Skeletal muscle tissue (tissue), 4 donors: ENCODE measurements around the gene IL17B. TPM values are rescaled to one million over a fixed set of nuclear protein-coding genes. Genes with fewer than 3 reads are reported as not detected.
A peak's percentile ranks its signal among the peaks of the same experiment; 100 is the strongest.

Source experiments
- H3K27ac ChIP-seq: one replicate; pipeline ENCODE4 v1.7.0; 2013; ENCODE audit warnings: mild to moderate bottlenecking, low read depth, low read length, inconsistent platforms
- H3K27me3 ChIP-seq, 3 donors: one replicate each; pipeline ENCODE4 v1.7.0; 2013; ENCODE audit warnings: low read length in 3 of 3; ENCODE audit not compliant: control insufficient read depth in 3 of 3, insufficient read depth in 3 of 3
- H3K36me3 ChIP-seq, 3 donors: one replicate each; pipeline ENCODE4 v1.7.0; 2013; ENCODE audit warnings: low read length in 3 of 3; ENCODE audit not compliant: control insufficient read depth in 3 of 3, insufficient read depth in 3 of 3
- H3K4me1 ChIP-seq, 3 donors: one replicate each; pipeline ENCODE4 v1.7.0; 2013; ENCODE audit warnings: low read length in 3 of 3, mild to moderate bottlenecking in 3 of 3; ENCODE audit not compliant: control insufficient read depth in 3 of 3, insufficient read depth in 3 of 3
- H3K4me3 ChIP-seq, 3 donors: one replicate each; pipeline ENCODE4 v1.7.0; 2013; ENCODE audit warnings: low read length in 3 of 3
- H3K9ac ChIP-seq, 3 donors: one replicate each; pipeline ENCODE4 v1.7.0; 2013; ENCODE audit warnings: low read length in 3 of 3, mild to moderate bottlenecking in 3 of 3, moderate library complexity in 2 of 3, low read depth in 1 of 3
- H3K9me3 ChIP-seq, 3 donors: one replicate each; pipeline ENCODE4 v1.7.0; 2013; ENCODE audit warnings: low read length in 3 of 3; ENCODE audit not compliant: control insufficient read depth in 3 of 3
- total RNA-seq: library from RNA; depleted of rRNA; stranded (reverse); fragments of >200 nt; gene quantifications from one replicate; pipeline ENCODE4 v1.2.3, GENCODE V29; 2014
- donor health status: Osteomylitis.

The IL17B gene
- total RNA-seq, 1 donor from 2014 or later = 247 TPM

GRCh38 chr5:149328177-149328576 lies 50.9 kb downstream of the IL17B start:
- no peak overlapping the region for H3K9ac ChIP-seq

GRCh38 chr5:149326611-149327010 lies 52.5 kb downstream of the IL17B start:
- no peak overlapping the region for H3K4me3 ChIP-seq
- no peak overlapping the region for H3K9ac ChIP-seq
- H3K27ac ChIP-seq = no peak overlapping the region
- H3K27me3 ChIP-seq = no peaks in the 10 kb centered on the region
- no peaks in the 10 kb centered on the region for H3K4me1 ChIP-seq
- no peaks in the 10 kb centered on the region for H3K9me3 ChIP-seq
- H3K36me3 ChIP-seq = peaks cover 35 to 58% (median 42%) of the 10 kb centered on the region in 3 donors

More at GRCh38 chr5:149328177-149328576, 50.9 kb downstream of the IL17B start:
- Histone ChIP-seq H3K4me3 (no peak overlapping the region), H3K27ac (no peak overlapping the region), H3K36me3 (peaks cover 40 to 57% (median 46%) of the 10 kb centered on the region in 3 donors), H3K4me1 (no peaks in the 10 kb centered on the region), H3K27me3 (no peaks in the 10 kb centered on the region), H3K9me3 (no peaks in the 10 kb centered on the region)

- H3K9ac ChIP-seq = no peak overlapping the region
- peaks cover 1 to 3% (median 2%) of the 10 kb centered on the region in 3 donors for H3K4me1 ChIP-seq
- H3K36me3 ChIP-seq = peaks cover 36 to 58% (median 41%) of the 10 kb centered on the region in 3 donors
- no peaks in the 10 kb centered on the region for H3K27me3 ChIP-seq
- no peak overlapping the region for H3K27ac ChIP-seq
- no peak overlapping the region for H3K4me3 ChIP-seq
- H3K9me3 ChIP-seq = no peaks in the 10 kb centered on the region
Observed at GRCh38 chr5:149325894-149326293, 53.2 kb downstream of the IL17B start.

- Histone ChIP-seq H3K9ac (no peak overlapping the region), H3K4me1 (peaks cover 7 to 9% (median 9%) of the 10 kb centered on the region in 3 donors), H3K4me3 (no peak overlapping the region), H3K36me3 (peaks cover 38 to 58% (median 45%) of the 10 kb centered on the region in 3 donors), H3K27ac (no peak overlapping the region), H3K27me3 (no peaks in the 10 kb centered on the region), H3K9me3 (no peaks in the 10 kb centered on the region)
Observed at GRCh38 chr5:149325166-149325735, 53.8 kb downstream of the IL17B start.

- peak overlapping the region; percentile 29 for H3K27ac ChIP-seq
- H3K27me3 ChIP-seq = no peaks in the 10 kb centered on the region
- H3K4me3 ChIP-seq = no peak overlapping the region
- H3K9ac ChIP-seq = no peak overlapping the region
- no peaks in the 10 kb centered on the region for H3K9me3 ChIP-seq
- peaks cover 12 to 15% (median 13%) of the 10 kb centered on the region in 3 donors for H3K4me1 ChIP-seq
- peaks cover 37 to 59% (median 46%) of the 10 kb centered on the region in 3 donors for H3K36me3 ChIP-seq
Observed at GRCh38 chr5:149324641-149325040, 54.5 kb downstream of the IL17B start.

Other genes starting within 250 kb of the IL17B start
- 15.1 TPM for gene ABLIM3, start 237.8 kb downstream of the IL17B start, total RNA-seq
- 75.7 TPM for gene AFAP1L1, start 107.4 kb downstream of the IL17B start, total RNA-seq
- gene GRPEL2, start 33.8 kb downstream of the IL17B start, total RNA-seq = 14.1 TPM
- 3.7 TPM for gene PCYOX1L, start 21.2 kb downstream of the IL17B start, total RNA-seq
- 161 TPM for gene CSNK1A1, start 172.1 kb upstream of the IL17B start, total RNA-seq
- gene ARHGEF37, start 202.2 kb upstream of the IL17B start, total RNA-seq = 2.1 TPM